Measurements from ENCODE around the gene BRD7. TPM values are rescaled to one million over a fixed set of nuclear protein-coding genes. Genes with fewer than 3 reads are reported as not detected.

The BRD7 gene
- total RNA-seq, 1 experiment from 2014 or later: 122 TPM

GRCh38 chr16:50393416-50393815, 24.6 kb upstream of the BRD7 start:
- DNase-seq (ENCODE audit: low spot score): no peak
- ChIA-PET POLR2A (no interaction called here), CTCF (no interaction called here)
- ATAC-seq: no peak
- Mint-ChIP-seq H3K36me3 (no peaks in the 10 kb centered on the region), H3K27ac (no peak overlapping the region), H3K4me1 (peaks cover 26% of the 10 kb centered on the region), H3K27me3 (ENCODE audit: low read depth) (no peaks in the 10 kb centered on the region; the same call in 1 of the 2 replicates), H3K4me3 (no peak overlapping the region), H3K9me3 (no peaks in the 10 kb centered on the region)
- TF ChIP-seq ZNF281 (CRISPR knock-in tag; IDR thresholded peaks at IDR 0.05) (no peak), ZNF219 (CRISPR knock-in tag; IDR thresholded peaks at IDR 0.05; ENCODE audit: borderline replicate concordance) (no peak)

GRCh38 chr16:50390914-50391716, 22.3 kb upstream of the BRD7 start:
- Mint-ChIP-seq H3K9me3 (peaks cover 3% of the 10 kb centered on the region), H3K36me3 (no peaks in the 10 kb centered on the region), H3K4me1 (peaks cover 20% of the 10 kb centered on the region), H3K4me3 (no peak overlapping the region), H3K27me3 (ENCODE audit: low read depth) (no peaks in the 10 kb centered on the region; the same call in 1 of the 2 replicates), H3K27ac (no peak overlapping the region)
- ATAC-seq: no peak
- TF ChIP-seq ARID4B (CRISPR knock-in tag; IDR thresholded peaks at IDR 0.05; ENCODE audit: borderline replicate concordance): no peak
- no peak for TF ChIP-seq MLX (CRISPR knock-in tag; IDR thresholded peaks at IDR 0.05)
- no peak for TF ChIP-seq KAT7 (CRISPR knock-in tag; IDR thresholded peaks at IDR 0.05; ENCODE audit: borderline replicate concordance)
- no peak for TF ChIP-seq TEAD1 (CRISPR knock-in tag; IDR thresholded peaks at IDR 0.05)
- no peak for TF ChIP-seq PRRX2 (CRISPR knock-in tag; IDR thresholded peaks at IDR 0.05)
- TF ChIP-seq SMAD3 (CRISPR knock-in tag; IDR thresholded peaks at IDR 0.05; ENCODE audit: borderline replicate concordance): no peak
- TF ChIP-seq NR1H2 (CRISPR knock-in tag; IDR thresholded peaks at IDR 0.05): no peak
- ChIA-PET CTCF (no interaction called here), POLR2A (no interaction called here)
- no peak for DNase-seq (ENCODE audit: low spot score)

GRCh38 chr16:50390371-50390771, 21.6 kb upstream of the BRD7 start:
- CTCF ChIA-PET: no interaction called here
- Mint-ChIP-seq H3K4me3 (no peak overlapping the region), H3K9me3 (peaks cover 8% of the 10 kb centered on the region), H3K36me3 (no peaks in the 10 kb centered on the region), H3K4me1 (peaks cover 20% of the 10 kb centered on the region), H3K27ac (no peak overlapping the region), H3K27me3 (ENCODE audit: low read depth) (no peaks in the 10 kb centered on the region; the same call in 1 of the 2 replicates)
- DNase-seq (ENCODE audit: low spot score) (no peak), ATAC-seq (no peak)
- POLR2A ChIA-PET: interaction anchor here (0.7 kb wide), 1 partner anchor 1187 kb away, joined by 3 read pairs; no protein-coding TSS in a partner anchor
- TF ChIP-seq ZNF396 (CRISPR knock-in tag; IDR thresholded peaks at IDR 0.05; ENCODE audit: borderline replicate concordance) (no peak), ZNF512 (CRISPR knock-in tag; IDR thresholded peaks at IDR 0.05; ENCODE audit: borderline replicate concordance) (no peak), PRDM15 (CRISPR knock-in tag; IDR thresholded peaks at IDR 0.05) (no peak), EMX1 (CRISPR knock-in tag; IDR thresholded peaks at IDR 0.05) (no peak), ZNF281 (CRISPR knock-in tag; IDR thresholded peaks at IDR 0.05) (no peak), ELF4 (CRISPR knock-in tag; IDR thresholded peaks at IDR 0.05; ENCODE audit: low read depth) (no peak)
